HFFc6 (cell line): ENCODE data around the gene KCNC3. TPM values are rescaled to one million over a fixed set of nuclear protein-coding genes. Genes with fewer than 3 reads are reported as not detected.
A peak's percentile ranks its signal among the peaks of the same experiment; 100 is the strongest.

Source experiments
- DNase-seq: peaks from one replicate; pipeline ENCODE4 v3.0.0-alpha.2; 2018
- H3K27ac Mint-ChIP-seq: 2 replicates; pipeline ENCODE4 v1.8.0; 2020; ENCODE audit warnings: mild to moderate bottlenecking, mixed read lengths
- H3K27me3 Mint-ChIP-seq: 2 replicates; pipeline ENCODE4 v1.8.0; 2021; ENCODE audit warnings: mild to moderate bottlenecking, moderate library complexity, mixed read lengths; ENCODE audit not compliant: insufficient read depth
- H3K36me3 Mint-ChIP-seq: 2 replicates; pipeline ENCODE4 v1.8.0; 2021; ENCODE audit warnings: low read depth, mixed read lengths
- H3K4me1 Mint-ChIP-seq: 2 replicates; pipeline ENCODE4 v1.8.0; 2020; ENCODE audit warnings: low read depth, mixed read lengths
- H3K4me3 Mint-ChIP-seq: 2 replicates; pipeline ENCODE4 v1.8.0; 2020; ENCODE audit warnings: mild to moderate bottlenecking, moderate library complexity, mixed read lengths
- H3K9me3 Mint-ChIP-seq: 2 replicates; pipeline ENCODE4 v1.8.0; 2020; ENCODE audit warnings: mild to moderate bottlenecking, mixed read lengths
- long read RNA-seq: library from polyadenylated mRNA; unstranded; transcript quantifications from one replicate; pipeline ENCODE4 v2.0.0, GENCODE V29; 2019
- total RNA-seq, 6 experiments: library from RNA; stranded (reverse); fragmentation: NEBNext Ultra II Directional; extraction: Animal tissue kit (Norgen Biotek cat#: 25700); gene quantifications; 2 replicates in 1 of 6; 3 replicates in 5 of 6; pipeline ENCODE4 v1.2.3, GENCODE V29; 2021
- TF ChIP-seq, protein P1 (sequence below): fragments of 200-600 bp; sonication (generic); IDR thresholded peaks from 2 replicates; pipeline ENCODE4 v1.5.0; 2021; ENCODE audit warnings: antibody characterized with exemption, mild to moderate bottlenecking

The KCNC3 gene
- not detected for total RNA-seq
- long read RNA-seq, result 0 reads

DNA sequence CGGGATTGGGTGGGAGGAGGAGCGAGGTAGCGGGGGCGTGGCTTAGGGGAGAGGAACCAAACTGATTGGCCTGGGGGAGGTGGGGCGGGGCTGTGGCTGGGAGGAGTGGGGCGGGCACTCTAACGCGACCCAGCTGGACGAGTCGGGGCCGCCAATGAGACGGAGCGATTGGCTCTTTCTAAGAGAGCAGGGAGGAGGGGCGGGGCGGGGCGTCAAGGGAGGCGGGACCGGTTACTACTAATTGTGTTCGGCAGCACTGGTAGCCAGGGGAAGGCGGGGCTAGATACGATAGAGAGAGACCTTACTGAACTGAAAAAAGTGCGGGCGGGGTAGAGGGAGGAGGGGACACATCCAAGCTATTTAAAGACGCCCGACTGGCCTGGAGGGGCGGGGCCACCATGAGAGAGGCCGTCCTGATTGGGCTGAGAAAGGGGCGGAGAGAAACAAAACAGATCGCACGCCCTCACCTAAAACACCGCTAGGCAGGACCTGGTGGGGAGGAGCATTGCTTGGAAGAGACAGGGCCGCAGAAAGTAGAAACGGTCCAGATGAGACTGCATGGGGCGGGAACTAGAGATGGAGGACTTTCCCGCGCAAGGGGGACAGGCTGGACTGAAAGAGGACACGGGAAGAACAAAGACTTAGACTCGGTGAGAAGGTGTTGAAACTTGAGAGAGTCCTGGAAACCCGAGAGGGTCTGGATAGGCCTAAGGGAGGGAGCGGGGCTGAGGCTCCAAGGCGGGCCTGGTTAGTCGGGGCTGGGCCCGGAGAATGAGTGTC lies at the start of gene KCNC3:
Gene KCNC3, minus strand, starts transcription at position 232 of the 780 bp plus-strand sequence. CDS start 295 bp downstream, outside the sequence.
- H3K4me3 Mint-ChIP-seq, result peak within 1 kb of the TSS; percentile 49
- H3K27me3 Mint-ChIP-seq, result peaks cover 44% of the 10 kb centered on the region
- H3K4me1 Mint-ChIP-seq, result peaks cover 12% of the 10 kb centered on the region; the same call in 1 of the 2 replicates
- peaks cover 25% of the 10 kb centered on the region for H3K9me3 Mint-ChIP-seq
- no peak within 1 kb of the TSS for H3K27ac Mint-ChIP-seq
- peaks cover 8% of the 10 kb centered on the region for H3K36me3 Mint-ChIP-seq
- TF ChIP-seq, protein P1, sequence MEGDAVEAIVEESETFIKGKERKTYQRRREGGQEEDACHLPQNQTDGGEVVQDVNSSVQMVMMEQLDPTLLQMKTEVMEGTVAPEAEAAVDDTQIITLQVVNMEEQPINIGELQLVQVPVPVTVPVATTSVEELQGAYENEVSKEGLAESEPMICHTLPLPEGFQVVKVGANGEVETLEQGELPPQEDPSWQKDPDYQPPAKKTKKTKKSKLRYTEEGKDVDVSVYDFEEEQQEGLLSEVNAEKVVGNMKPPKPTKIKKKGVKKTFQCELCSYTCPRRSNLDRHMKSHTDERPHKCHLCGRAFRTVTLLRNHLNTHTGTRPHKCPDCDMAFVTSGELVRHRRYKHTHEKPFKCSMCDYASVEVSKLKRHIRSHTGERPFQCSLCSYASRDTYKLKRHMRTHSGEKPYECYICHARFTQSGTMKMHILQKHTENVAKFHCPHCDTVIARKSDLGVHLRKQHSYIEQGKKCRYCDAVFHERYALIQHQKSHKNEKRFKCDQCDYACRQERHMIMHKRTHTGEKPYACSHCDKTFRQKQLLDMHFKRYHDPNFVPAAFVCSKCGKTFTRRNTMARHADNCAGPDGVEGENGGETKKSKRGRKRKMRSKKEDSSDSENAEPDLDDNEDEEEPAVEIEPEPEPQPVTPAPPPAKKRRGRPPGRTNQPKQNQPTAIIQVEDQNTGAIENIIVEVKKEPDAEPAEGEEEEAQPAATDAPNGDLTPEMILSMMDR, result no peak
- peak; percentile 66 for DNase-seq

DNA sequence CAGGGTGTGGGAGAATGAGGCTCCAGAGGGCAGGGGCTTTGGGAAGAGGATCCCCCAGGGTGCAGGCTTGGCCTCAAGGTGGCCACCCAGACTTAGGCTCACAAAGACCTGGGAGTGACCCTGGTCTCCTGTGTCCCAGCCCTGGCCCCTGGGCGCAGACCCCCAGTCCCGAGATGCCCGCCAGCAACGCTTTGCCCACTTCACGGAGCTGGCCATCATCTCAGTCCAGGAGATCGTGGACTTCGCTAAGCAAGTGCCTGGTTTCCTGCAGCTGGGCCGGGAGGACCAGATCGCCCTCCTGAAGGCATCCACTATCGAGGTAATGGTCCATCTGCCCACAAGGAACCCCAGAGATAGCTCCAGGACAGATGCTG lies 49.7 kb upstream of the KCNC3 start:
- no peak overlapping the region for H3K4me3 Mint-ChIP-seq
- no peaks in the 10 kb centered on the region for H3K9me3 Mint-ChIP-seq
- H3K27ac Mint-ChIP-seq, result no peak overlapping the region
- DNase-seq, result no peak
- TF ChIP-seq, protein P1, result no peak
- H3K36me3 Mint-ChIP-seq, result peaks cover 20% of the 10 kb centered on the region
- peaks cover 4% of the 10 kb centered on the region for H3K27me3 Mint-ChIP-seq
- H3K4me1 Mint-ChIP-seq, result peaks cover 9% of the 10 kb centered on the region

DNA sequence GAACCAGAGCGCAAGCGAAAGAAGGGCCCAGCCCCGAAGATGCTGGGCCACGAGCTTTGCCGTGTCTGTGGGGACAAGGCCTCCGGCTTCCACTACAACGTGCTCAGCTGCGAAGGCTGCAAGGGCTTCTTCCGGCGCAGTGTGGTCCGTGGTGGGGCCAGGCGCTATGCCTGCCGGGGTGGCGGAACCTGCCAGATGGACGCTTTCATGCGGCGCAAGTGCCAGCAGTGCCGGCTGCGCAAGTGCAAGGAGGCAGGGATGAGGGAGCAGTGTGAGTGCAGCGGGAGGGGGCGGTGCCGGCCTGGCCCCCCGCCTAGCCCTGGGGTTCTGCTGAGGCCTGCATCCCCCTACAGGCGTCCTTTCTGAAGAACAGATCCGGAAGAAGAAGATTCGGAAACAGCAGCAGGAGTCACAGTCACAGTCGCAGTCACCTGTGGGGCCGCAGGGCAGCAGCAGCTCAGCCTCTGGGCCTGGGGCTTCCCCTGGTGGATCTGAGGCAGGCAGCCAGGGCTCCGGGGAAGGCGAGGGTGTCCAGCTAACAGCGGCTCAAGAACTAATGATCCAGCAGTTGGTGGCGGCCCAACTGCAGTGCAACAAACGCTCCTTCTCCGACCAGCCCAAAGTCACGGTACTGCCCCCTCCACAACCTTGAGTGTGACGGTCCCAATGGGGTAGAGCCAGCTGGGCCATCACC lies 49.1 kb upstream of the KCNC3 start:
- DNase-seq, result no peak
- no peak overlapping the region for H3K4me3 Mint-ChIP-seq

DNA sequence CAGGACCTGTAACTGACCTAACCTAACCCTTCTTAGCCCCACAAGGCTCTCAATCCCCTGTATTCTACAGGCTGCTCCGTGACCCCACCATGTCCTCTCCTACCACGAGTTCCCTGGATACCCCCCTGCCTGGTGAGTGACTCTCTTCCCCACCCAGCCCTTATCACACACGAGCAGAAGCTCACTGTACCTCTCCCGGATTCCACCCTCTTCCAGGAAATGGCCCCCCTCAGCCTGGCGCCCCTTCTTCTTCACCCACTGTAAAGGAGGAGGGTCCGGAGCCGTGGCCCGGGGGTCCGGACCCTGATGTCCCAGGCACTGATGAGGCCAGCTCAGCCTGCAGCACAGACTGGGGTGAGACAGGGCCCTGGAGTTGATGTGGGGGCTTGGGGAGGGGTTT lies 48.3 kb upstream of the KCNC3 start:
- peaks cover 20% of the 10 kb centered on the region for H3K36me3 Mint-ChIP-seq
- no peak for DNase-seq
- no peak overlapping the region for H3K27ac Mint-ChIP-seq
- peaks cover 3% of the 10 kb centered on the region for H3K27me3 Mint-ChIP-seq
- TF ChIP-seq, protein P1, result no peak
- no peaks in the 10 kb centered on the region for H3K9me3 Mint-ChIP-seq
- no peaks in the 10 kb centered on the region; the same call in 1 of the 2 replicates for H3K4me1 Mint-ChIP-seq
- no peak overlapping the region for H3K4me3 Mint-ChIP-seq

More for the DNA sequence above, 49.1 kb upstream of the KCNC3 start:
- Mint-ChIP-seq H3K27ac (no peak overlapping the region), H3K27me3 (peaks cover 3% of the 10 kb centered on the region), H3K4me1 (peaks cover 3% of the 10 kb centered on the region), H3K9me3 (no peaks in the 10 kb centered on the region), H3K36me3 (peaks cover 20% of the 10 kb centered on the region)
- TF ChIP-seq, protein P1, result no peak

DNA sequence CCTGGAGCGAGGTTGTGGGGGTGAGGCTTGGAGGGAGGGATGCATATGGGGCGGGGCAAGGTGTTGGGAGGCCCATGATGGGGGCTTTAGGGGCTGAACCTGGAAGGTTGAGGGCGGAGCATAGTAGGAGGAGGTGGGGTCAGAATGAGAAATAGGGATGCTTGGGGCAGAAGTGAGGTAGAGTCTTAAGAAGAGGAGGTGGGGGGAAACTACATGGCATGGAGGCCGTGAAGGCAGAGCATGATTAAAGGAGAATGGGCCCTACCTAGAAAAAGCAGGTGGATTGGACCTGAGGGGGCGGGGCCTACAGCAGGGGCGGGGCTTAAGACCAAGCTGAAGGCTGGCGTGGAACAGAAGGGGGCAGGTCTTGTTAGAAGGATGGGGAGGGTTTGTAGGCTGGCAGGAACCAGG lies 47.9 kb upstream of the KCNC3 start:
- peak overlapping the region; percentile 99 for H3K4me3 Mint-ChIP-seq

More for the DNA sequence above, 47.9 kb upstream of the KCNC3 start:
- TF ChIP-seq, protein P1, result no peak
- no peak overlapping the region for H3K27ac Mint-ChIP-seq
- H3K36me3 Mint-ChIP-seq, result peaks cover 20% of the 10 kb centered on the region
- H3K4me1 Mint-ChIP-seq, result no peaks in the 10 kb centered on the region; the same call in 1 of the 2 replicates
- no peak for DNase-seq
- no peaks in the 10 kb centered on the region for H3K9me3 Mint-ChIP-seq
- H3K27me3 Mint-ChIP-seq, result peaks cover 3% of the 10 kb centered on the region
